Neural crest cell (in vitro differentiated cells): ENCODE results near the gene OTOF. TPM values are rescaled to one million over a fixed set of nuclear protein-coding genes. Genes with fewer than 3 reads are reported as not detected.

Source experiments
- DNase-seq: peaks from one replicate; pipeline ENCODE4 v3.0.0; 2021; ENCODE audit warnings: low read depth, mixed read lengths, low spot score
- H3K27ac Mint-ChIP-seq: one replicate; pipeline ENCODE4 v1.8.0; 2021; ENCODE audit warnings: mild to moderate bottlenecking, mixed read lengths; ENCODE audit not compliant: unreplicated experiment
- H3K27me3 Mint-ChIP-seq: 2 replicates; pipeline ENCODE4 v1.8.0; 2021; ENCODE audit warnings: low read depth, mild to moderate bottlenecking, mixed read lengths
- H3K36me3 Mint-ChIP-seq: 2 replicates; pipeline ENCODE4 v1.8.0; 2021; ENCODE audit warnings: low read depth, mild to moderate bottlenecking, mixed read lengths
- H3K4me1 Mint-ChIP-seq: 2 replicates; pipeline ENCODE4 v1.8.0; 2021; ENCODE audit warnings: mixed read lengths
- H3K4me3 Mint-ChIP-seq: one replicate; pipeline ENCODE4 v1.8.0; 2021; ENCODE audit warnings: mild to moderate bottlenecking, mixed read lengths
- H3K9me3 Mint-ChIP-seq: 2 replicates; pipeline ENCODE4 v1.8.0; 2021; ENCODE audit warnings: mixed read lengths
- total RNA-seq: library from RNA; stranded (reverse); gene quantifications from 2 replicates; pipeline ENCODE4 v1.2.1, GENCODE V29; 2021
- TF ChIP-seq, protein P1 (sequence below): fragments of 200-600 bp; sonication (generic); conservative IDR thresholded peaks from 2 replicates; pipeline ENCODE4 v1.5.0; 2021; ENCODE audit warnings: antibody characterized with exemption, mild to moderate bottlenecking

Gene OTOF
- total RNA-seq, 1 donor from 2014 or later = 0.19 TPM

DNA sequence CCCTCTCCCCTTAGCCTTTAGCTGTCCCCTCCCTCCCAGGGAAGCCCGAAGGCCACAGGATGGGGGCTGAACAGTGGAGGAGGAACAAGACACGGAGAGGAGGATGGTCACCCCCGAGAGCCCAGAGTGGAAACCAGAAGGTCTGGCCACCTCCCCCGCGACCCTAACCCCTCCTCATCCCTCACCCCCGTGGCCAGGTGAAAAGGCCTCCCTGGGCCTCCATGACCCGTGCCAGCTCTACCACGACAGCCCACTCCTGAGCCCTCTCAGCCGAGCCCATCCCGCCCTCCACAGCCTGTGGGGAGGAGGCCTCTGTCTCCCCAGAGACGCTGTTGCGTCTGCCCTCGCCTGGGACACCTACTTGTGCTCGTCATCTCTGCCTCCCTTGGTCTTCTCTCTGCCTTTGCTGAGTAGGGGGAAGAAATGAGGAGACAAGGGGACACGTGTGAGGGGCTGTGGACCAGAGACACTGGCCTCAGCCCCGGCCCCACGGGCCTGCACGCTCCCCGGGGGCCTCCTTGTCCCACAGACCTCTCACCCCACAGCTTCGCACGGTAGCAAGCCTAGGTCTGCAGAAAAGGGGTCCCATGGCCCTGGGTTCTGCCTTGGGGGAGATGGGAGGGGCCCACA lies 32.5 kb upstream of the OTOF start:
- H3K27me3 Mint-ChIP-seq = no peaks in the 10 kb centered on the region
- H3K36me3 Mint-ChIP-seq = no peaks in the 10 kb centered on the region
- H3K4me1 Mint-ChIP-seq = no peaks in the 10 kb centered on the region
- no peaks in the 10 kb centered on the region for H3K9me3 Mint-ChIP-seq
- TF ChIP-seq, protein P1, sequence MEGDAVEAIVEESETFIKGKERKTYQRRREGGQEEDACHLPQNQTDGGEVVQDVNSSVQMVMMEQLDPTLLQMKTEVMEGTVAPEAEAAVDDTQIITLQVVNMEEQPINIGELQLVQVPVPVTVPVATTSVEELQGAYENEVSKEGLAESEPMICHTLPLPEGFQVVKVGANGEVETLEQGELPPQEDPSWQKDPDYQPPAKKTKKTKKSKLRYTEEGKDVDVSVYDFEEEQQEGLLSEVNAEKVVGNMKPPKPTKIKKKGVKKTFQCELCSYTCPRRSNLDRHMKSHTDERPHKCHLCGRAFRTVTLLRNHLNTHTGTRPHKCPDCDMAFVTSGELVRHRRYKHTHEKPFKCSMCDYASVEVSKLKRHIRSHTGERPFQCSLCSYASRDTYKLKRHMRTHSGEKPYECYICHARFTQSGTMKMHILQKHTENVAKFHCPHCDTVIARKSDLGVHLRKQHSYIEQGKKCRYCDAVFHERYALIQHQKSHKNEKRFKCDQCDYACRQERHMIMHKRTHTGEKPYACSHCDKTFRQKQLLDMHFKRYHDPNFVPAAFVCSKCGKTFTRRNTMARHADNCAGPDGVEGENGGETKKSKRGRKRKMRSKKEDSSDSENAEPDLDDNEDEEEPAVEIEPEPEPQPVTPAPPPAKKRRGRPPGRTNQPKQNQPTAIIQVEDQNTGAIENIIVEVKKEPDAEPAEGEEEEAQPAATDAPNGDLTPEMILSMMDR = no peak
- no peak overlapping the region for H3K27ac Mint-ChIP-seq
- no peak overlapping the region for H3K4me3 Mint-ChIP-seq
- DNase-seq = no peak

DNA sequence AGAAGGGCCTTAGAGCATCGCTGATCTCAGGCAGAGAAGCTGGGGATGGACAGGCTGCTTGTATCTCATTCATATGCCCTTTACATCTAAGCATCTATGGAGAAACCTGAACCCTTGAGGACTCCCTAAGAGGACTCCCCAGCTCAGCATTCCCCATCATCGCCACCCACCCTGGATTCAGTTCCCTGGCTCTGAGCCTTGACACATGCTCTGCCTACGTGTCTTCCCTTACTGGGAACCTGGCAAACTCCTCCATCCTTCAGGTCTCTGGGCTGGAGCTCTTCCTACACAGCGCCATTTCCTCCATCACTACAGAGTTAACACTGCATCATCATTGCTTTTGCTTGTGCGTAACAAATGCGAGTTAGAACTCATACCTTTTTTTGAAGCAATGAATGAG lies 31.2 kb upstream of the OTOF start:
- Mint-ChIP-seq H3K4me3 (no peak overlapping the region), H3K9me3 (no peaks in the 10 kb centered on the region), H3K27ac (no peak overlapping the region), H3K36me3 (no peaks in the 10 kb centered on the region), H3K4me1 (peaks cover 3% of the 10 kb centered on the region), H3K27me3 (no peaks in the 10 kb centered on the region)
- DNase-seq = no peak
- TF ChIP-seq, protein P1 = no peak

DNA sequence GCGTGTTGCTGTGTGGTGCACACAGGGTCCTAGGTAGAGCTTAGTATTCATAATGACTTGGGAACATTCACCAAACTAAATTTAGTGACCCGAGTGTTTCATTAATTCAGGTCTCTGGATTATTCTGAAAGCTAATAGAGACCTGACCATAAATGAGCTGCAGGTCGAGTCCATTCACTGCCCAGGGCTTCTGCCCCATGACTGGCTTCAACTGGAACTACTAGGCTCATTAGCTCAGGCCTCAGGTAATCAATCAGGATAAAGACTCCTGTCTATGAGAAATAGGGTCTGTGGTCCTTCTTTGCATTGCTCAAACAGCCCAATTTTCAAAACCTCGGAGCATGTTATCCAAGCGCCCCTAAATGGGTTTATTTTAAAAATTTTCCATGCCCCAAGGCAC lies 30.0 kb upstream of the OTOF start:
- peaks cover 11% of the 10 kb centered on the region for H3K4me1 Mint-ChIP-seq

DNA sequence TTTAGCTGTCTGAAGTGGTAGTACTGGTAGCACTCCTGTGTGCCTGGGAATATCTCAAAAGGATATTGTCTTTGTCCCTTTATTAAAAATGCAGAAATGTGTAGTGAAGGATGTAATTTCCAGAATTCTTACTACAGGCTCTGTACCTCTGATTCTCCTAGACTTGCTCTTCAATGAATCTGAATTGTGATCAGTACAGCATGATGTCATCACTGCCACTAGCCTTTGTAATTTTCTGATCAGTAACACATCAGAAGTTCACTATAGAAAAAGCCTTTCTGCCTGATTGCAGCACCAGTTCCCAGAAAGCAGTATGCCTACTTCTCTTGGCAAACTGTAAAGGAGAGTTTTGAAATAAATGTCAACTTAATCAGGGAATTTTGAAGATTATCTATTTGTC lies 29.2 kb upstream of the OTOF start:
- no peak for DNase-seq
- Mint-ChIP-seq H3K27me3 (no peaks in the 10 kb centered on the region), H3K4me1 (peaks cover 15% of the 10 kb centered on the region), H3K9me3 (no peaks in the 10 kb centered on the region), H3K27ac (no peak overlapping the region), H3K36me3 (no peaks in the 10 kb centered on the region), H3K4me3 (no peak overlapping the region)
- TF ChIP-seq, protein P1 = no peak

More for the DNA sequence above, 30.0 kb upstream of the OTOF start:
- DNase-seq = no peak
- TF ChIP-seq, protein P1 = no peak
- H3K27me3 Mint-ChIP-seq = no peaks in the 10 kb centered on the region
- no peaks in the 10 kb centered on the region for H3K9me3 Mint-ChIP-seq
- H3K4me3 Mint-ChIP-seq = no peak overlapping the region
- H3K27ac Mint-ChIP-seq = no peak overlapping the region
- no peaks in the 10 kb centered on the region for H3K36me3 Mint-ChIP-seq

- DNase-seq = no peak
- no peak overlapping the region for H3K4me3 Mint-ChIP-seq
- no peaks in the 10 kb centered on the region for H3K36me3 Mint-ChIP-seq
- no peak overlapping the region for H3K27ac Mint-ChIP-seq
- TF ChIP-seq, protein P1 = no peak
- H3K9me3 Mint-ChIP-seq = no peaks in the 10 kb centered on the region
- H3K27me3 Mint-ChIP-seq = no peaks in the 10 kb centered on the region
- H3K4me1 Mint-ChIP-seq = peaks cover 15% of the 10 kb centered on the region
These were observed 28.4 kb upstream of the OTOF start for GRCh38 chr2:26506279-26506678.
